Heart right ventricle (tissue), 16 donors: Measurements from ENCODE around the gene TNFSF15. TPM values are rescaled to one million over a fixed set of nuclear protein-coding genes. Genes with fewer than 3 reads are reported as not detected.

Source experiments
- ATAC-seq, 8 donors: fragments of 200-7000 bp; cut with Tn5 transposase; one replicate each; pipeline ENCODE4 v1.9.1; 2020; ENCODE audit warnings: mild to moderate bottlenecking in 8 of 8, moderate library complexity in 8 of 8, moderate number of reproducible peaks in 1 of 8
- DNase-seq, 2 donors: peaks; one replicate each; pipeline ENCODE4 v3.0.0-alpha.2; 2020
- H3K27ac ChIP-seq, 10 donors: fragments of 200-600 bp; sonication (generic) in 2 of 10; one replicate each; pipeline versions ENCODE4 v1.5.0 to v1.8.0; 2020 to 2022; ENCODE audit warnings: mild to moderate bottlenecking in 3 of 10
- H3K27me3 ChIP-seq, 7 donors: fragments of 200-600 bp; one replicate each; pipeline ENCODE4 v1.8.0; 2021 to 2022; ENCODE audit warnings: mild to moderate bottlenecking in 2 of 7
- H3K36me3 ChIP-seq, 9 donors: fragments of 200-600 bp; sonication (generic) in 1 of 9; one replicate each; pipeline versions ENCODE4 v1.5.0 to v1.8.0; 2020 to 2022; ENCODE audit warnings: mild to moderate bottlenecking in 2 of 9
- H3K4me1 ChIP-seq, 9 donors: fragments of 200-600 bp; sonication (generic) in 1 of 9; one replicate each; pipeline versions ENCODE4 v1.5.0 to v1.8.0; 2020 to 2022; ENCODE audit warnings: mild to moderate bottlenecking in 4 of 9
- H3K4me3 ChIP-seq, 10 donors: fragments of 200-600 bp; sonication (generic) in 2 of 10; one replicate each; pipeline versions ENCODE4 v1.5.0 to v1.8.0; 2020 to 2022; ENCODE audit warnings: mild to moderate bottlenecking in 7 of 10, moderate library complexity in 2 of 10
- H3K9me3 ChIP-seq, 11 donors: fragments of 200-600 bp in 10 of 11; sonication (generic) in 2 of 11; one replicate each; pipeline versions ENCODE4 v1.5.0 to v1.8.0; 2013 to 2022; ENCODE audit warnings: mild to moderate bottlenecking in 2 of 11, control low read depth in 1 of 11, moderate library complexity in 1 of 11
- WGBS, 2 donors: extraction: QIAGEN DNeasy Blood & Tissue Kit; methylation state at CpG; one replicate each; pipeline ENCODE4 v1.1.7; 2013; ENCODE audit warnings: inconsistent platforms in 1 of 2; 5-methylcytosine and 5-hydroxymethylcytosine counted together
- intact Hi-C, 10 donors: fragments of 100-400 bp; cut with DNase I; formaldehyde crosslinking; loops; one replicate each; pipeline versions ENCODE4 v1.11.1 to v1.14.2; 2022
- polyA plus RNA-seq, 2 donors: library from polyadenylated mRNA; stranded (reverse); fragments of 200-250 nt; gene quantifications; one replicate each; pipeline ENCODE4 v1.2.3, GENCODE V29; 2013
- total RNA-seq, 10 donors: library from RNA; stranded (reverse); fragmentation: NEBNext Ultra II Directional in 3 of 10; extraction: Animal tissue kit (Norgen Biotek cat#: 25700) in 3 of 10; gene quantifications; one replicate each; pipeline versions ENCODE4 v1.2.1 to v1.2.4, GENCODE V29; 2021 to 2023
- TF ChIP-seq, protein P1 (sequence below), 9 donors: fragments of 200-600 bp; sonication (generic) in 2 of 9; IDR thresholded peaks; one replicate each; pipeline versions ENCODE4 v1.5.0 to v1.8.0; 2021 to 2022; ENCODE audit warnings: antibody characterized with exemption in 9 of 9, mild to moderate bottlenecking in 5 of 9, moderate library complexity in 1 of 9
- donor health status: Arrhythmogenic right ventricular cardiomyopathy.
- donor health status: ischemic (EF 13 %, LVEDD 7.1; RV severe dilation, severe dysfunction).
- donor health status: healthy with polysubstance abuse.
- donor health status: DM: no; HTN: yes; CAD: no.
- donor health status: DM: no; HTN: no; CAD: no.
- donor health status: ischemic (EF 25% LVEDD 6.9; RV normal size, moderate dysfunction).
- donor health status: ischemic (EF 25% LVEDD 5.7; RV mildly dilated, moderate dysfunction).
- donor health status: healthy.
- donor health status: DM: yes; HTN: yes; CAD: no.
- donor health status: Ischemic cardiomyopathy.
- donor health status: ischemic (EF 35%, LVEDD 5.7; RV mildly dilated, moderate dysfunction).
- donor health status: nonischemic (EF 11% LVEDD 7.7; RV severe dilation, severe dysfunction).
- donor health status: DM: yes; HTN: yes; CAD: no.
- donor health status: PGD.
- donor health status: ischemic (EF 29% LVEDD 5.4; RV normal size, mild dysfunction).
- donor health status: nonischemic (EF 23%, LVEDD 6.1; RV moderate dilation, normal function).

Gene TNFSF15
- total and polyA plus RNA-seq, 12 donors, result 0.01 to 0.62 (median 0.05) TPM; not detected in 5

DNA sequence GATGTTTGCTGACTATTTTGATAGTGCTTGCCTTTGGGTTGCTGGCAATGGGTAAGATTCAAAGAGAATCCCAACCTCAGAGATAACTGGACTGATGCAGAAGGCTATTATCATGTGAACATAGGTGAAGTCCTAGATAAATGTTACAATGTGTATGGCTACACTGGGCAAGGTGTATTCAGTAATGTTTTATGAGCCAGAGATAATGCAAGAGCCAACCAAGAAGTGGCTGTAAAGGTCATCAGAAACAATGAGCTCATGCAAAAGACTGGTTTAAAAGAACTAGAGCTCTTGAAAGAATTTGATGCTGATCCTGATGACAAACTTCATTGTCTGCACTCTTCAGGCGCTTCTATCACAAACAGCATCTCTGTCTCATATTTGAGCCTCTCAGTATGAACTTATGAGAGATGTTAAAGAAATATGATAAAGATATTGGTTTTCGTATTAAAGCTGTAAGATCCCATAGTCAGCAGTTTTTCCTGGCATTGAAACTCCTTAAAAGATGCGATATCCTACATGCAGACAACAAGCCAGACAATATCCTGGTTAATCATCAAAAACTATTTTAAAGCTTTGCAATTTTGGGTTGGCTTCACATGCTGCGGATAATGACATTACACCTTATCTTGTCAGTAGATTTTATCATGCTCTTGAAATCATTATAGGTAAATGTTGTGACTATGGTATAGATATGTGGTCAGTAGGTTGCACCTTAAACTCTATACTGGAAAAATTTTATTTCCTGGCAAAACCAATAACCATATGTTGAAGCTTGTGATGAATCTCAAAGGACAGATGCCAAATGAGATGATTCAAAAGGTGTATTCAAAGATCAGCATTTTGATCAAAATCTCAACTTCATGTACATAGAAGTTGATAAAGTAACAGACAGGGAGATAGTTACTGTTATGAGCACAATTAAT, 41.9 kb upstream of the TNFSF15 start:
- no peak for DNase-seq
- Histone ChIP-seq H3K27me3 (no peaks in the 10 kb centered on the region), H3K4me1 (peaks cover 0 to 20% (median 0%) of the 10 kb centered on the region in 9 donors), H3K4me3 (no peak overlapping the region), H3K36me3 (no peaks in the 10 kb centered on the region), H3K27ac (no peak overlapping the region), H3K9me3 (no peaks in the 10 kb centered on the region)
- ATAC-seq, result no peak
- intact Hi-C loops, result no loop called here
- TF ChIP-seq, protein P1, sequence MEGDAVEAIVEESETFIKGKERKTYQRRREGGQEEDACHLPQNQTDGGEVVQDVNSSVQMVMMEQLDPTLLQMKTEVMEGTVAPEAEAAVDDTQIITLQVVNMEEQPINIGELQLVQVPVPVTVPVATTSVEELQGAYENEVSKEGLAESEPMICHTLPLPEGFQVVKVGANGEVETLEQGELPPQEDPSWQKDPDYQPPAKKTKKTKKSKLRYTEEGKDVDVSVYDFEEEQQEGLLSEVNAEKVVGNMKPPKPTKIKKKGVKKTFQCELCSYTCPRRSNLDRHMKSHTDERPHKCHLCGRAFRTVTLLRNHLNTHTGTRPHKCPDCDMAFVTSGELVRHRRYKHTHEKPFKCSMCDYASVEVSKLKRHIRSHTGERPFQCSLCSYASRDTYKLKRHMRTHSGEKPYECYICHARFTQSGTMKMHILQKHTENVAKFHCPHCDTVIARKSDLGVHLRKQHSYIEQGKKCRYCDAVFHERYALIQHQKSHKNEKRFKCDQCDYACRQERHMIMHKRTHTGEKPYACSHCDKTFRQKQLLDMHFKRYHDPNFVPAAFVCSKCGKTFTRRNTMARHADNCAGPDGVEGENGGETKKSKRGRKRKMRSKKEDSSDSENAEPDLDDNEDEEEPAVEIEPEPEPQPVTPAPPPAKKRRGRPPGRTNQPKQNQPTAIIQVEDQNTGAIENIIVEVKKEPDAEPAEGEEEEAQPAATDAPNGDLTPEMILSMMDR (IDR thresholded peaks at IDR 0.05), result no peak
- WGBS, 2 donors, result 91 to 93% methylated on average over 4 of the region's 4 CpGs

DNA sequence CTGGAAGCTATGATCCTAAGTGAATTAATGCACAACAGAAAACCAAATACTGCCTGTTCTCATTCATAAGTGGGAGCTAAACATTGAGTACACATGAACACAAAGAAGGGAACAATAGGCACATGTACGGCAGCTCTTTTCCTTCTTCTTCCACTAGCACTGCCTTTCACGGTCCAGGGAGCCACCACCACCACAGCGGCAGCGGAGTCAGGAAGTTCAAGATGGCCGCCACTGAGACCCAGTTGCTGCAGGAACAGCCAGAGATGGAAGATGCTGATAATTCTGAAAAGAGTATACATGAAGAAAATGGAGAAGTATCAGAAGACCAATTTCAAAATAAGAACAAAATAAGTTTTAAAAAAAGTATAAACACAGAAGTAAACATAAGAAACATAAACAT, 39.5 kb upstream of the TNFSF15 start:
- H3K27ac ChIP-seq, result no peak overlapping the region
- peaks cover 0 to 2% (median 0%) of the 10 kb centered on the region in 11 donors for H3K9me3 ChIP-seq
- H3K4me3 ChIP-seq, result no peak overlapping the region
- no peak for ATAC-seq
- H3K27me3 ChIP-seq, result no peaks in the 10 kb centered on the region
- no peak for DNase-seq
- H3K36me3 ChIP-seq, result no peaks in the 10 kb centered on the region
- TF ChIP-seq, protein P1 (IDR thresholded peaks at IDR 0.05), result no peak
- WGBS, 2 donors, result 87 to 93% methylated on average over 5 of the region's 5 CpGs
- intact Hi-C loops, result no loop called here
- no peaks in the 10 kb centered on the region for H3K4me1 ChIP-seq

DNA sequence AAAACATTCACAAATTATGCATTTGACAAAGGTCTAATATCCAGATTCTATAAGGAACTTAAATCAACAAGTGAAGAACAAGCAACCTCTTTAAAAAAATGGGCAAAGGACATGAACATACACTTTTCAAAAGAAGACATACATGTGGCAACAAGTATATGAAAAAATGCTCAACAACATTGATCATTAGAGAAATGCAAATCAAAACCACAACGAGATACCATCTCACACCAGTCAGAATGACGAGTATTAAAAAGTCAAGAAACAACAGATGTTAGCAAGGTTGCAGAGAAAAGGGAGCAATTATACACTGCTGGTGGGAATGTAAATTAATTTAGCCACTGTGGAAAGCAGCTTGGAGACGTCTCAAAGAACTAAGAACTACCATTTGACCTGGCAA, 38.9 kb upstream of the TNFSF15 start:
- no peak for ATAC-seq
- WGBS, 2 donors, result 64 to 76% methylated on average over 3 of the region's 3 CpGs
- intact Hi-C loops, result no loop called here

DNA sequence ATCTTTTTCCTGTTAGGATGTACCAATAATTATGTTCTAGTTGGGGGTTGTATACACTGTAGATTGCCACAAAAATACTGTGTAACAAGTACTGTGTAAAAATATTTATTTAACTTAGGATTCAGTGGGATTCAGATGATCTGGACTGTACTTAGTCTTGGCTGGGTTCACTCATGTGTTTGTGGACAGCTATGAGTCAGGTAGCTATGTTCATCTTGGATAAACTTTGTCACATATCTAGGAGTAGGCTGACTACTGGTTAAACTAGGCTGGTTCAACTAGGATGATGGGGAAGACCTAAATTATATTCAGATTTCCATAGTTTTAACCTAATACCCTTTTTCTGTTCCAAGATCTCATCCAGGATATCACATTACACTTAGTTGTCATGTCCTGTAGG, 32.1 kb upstream of the TNFSF15 start:
- no peaks in the 10 kb centered on the region for H3K36me3 ChIP-seq
- intact Hi-C loops, result no loop called here
- H3K27me3 ChIP-seq, result peaks cover 0 to 11% (median 0%) of the 10 kb centered on the region in 7 donors
- no peak for ATAC-seq
- H3K27ac ChIP-seq, result no peak overlapping the region
- TF ChIP-seq, protein P1 (IDR thresholded peaks at IDR 0.05), result no peak
- H3K9me3 ChIP-seq, result peaks cover 0 to 5% (median 0%) of the 10 kb centered on the region in 11 donors
- H3K4me3 ChIP-seq, result no peak overlapping the region
- DNase-seq, result no peak
- no peaks in the 10 kb centered on the region for H3K4me1 ChIP-seq

More for the DNA sequence above, 38.9 kb upstream of the TNFSF15 start:
- DNase-seq, result no peak
- Histone ChIP-seq H3K9me3 (peaks cover 0 to 2% (median 0%) of the 10 kb centered on the region in 11 donors), H3K36me3 (no peaks in the 10 kb centered on the region), H3K4me3 (no peak overlapping the region), H3K4me1 (no peaks in the 10 kb centered on the region), H3K27me3 (no peaks in the 10 kb centered on the region), H3K27ac (no peak overlapping the region)
- TF ChIP-seq, protein P1 (IDR thresholded peaks at IDR 0.05), result no peak
